HCT116 (cell line): ENCODE results near the gene APLF. TPM values are rescaled to one million over a fixed set of nuclear protein-coding genes. Genes with fewer than 3 reads are reported as not detected.

ENCODE experiments used
- ATAC-seq: fragments of 200-7000 bp; cut with Tn5 transposase; 2 replicates; pipeline ENCODE4 v1.9.1; 2020; ENCODE audit warnings: mild to moderate bottlenecking, moderate library complexity
- BruUV-seq: library from RNA; stranded (reverse); fragments of 400-500 nt; replicated peaks from 2 replicates; lab custom pipeline; 2021; lab: Mats Ljungman, UMichigan
- CTCF ChIA-PET: fragments of 300-600 bp; sonication (Branson Sonifier 250); formaldehyde crosslinking; loops from one replicate; lab custom pipeline; 2021; ENCODE audit warnings: antibody characterized with exemption; lab: Charles Lee
- POLR2A ChIA-PET: fragments of 300-600, 350-600 bp; sonication (Branson Sonifier 250); formaldehyde crosslinking; loops from one replicate; lab custom pipeline; 2021; ENCODE audit warnings: antibody characterized with exemption; lab: Charles Lee
- RAD21 ChIA-PET, 2 experiments: fragments of 300-600 bp; sonication (Branson Sonifier 250); formaldehyde crosslinking; loops; one replicate each; lab custom pipeline; 2023; ENCODE audit warnings: low total read pairs in 2 of 2; ENCODE audit not compliant: uncharacterized antibody in 2 of 2, unreplicated experiment in 2 of 2, low non-redundant PET in 1 of 2; lab: Charles Lee
- DNase-seq: peaks from one replicate; pipeline ENCODE4 v3.0.0-alpha.2; 2010; ENCODE audit warnings: low read depth, low spot score
- H2AFZ ChIP-seq: fragments of 200-600 bp; shearing (Covaris generic), sonication (generic); 2 replicates; pipeline ENCODE4 v1.6.1; 2017; ENCODE audit warnings: low read depth, mixed run types, mixed read lengths, antibody characterized with exemption, low read length; ENCODE audit not compliant: poor library complexity, severe bottlenecking
- H3K27ac ChIP-seq: 2 replicates; pipeline ENCODE4 v1.5.1; 2012; ENCODE audit warnings: low read depth, low read length
- H3K27me3 ChIP-seq: fragments of 200-600 bp; sonication (generic); 2 replicates; pipeline ENCODE4 v1.6.1; 2016; ENCODE audit warnings: mixed run types, low read length, mixed read lengths; ENCODE audit not compliant: insufficient read depth
- H3K36me3 ChIP-seq, 2 experiments: fragments of 200-500 bp in 1 of 2; fragments of 200-600 bp in 1 of 2; sonication (Bioruptor generic) in 1 of 2; sonication (generic) in 1 of 2; 2 replicates each; pipeline versions ENCODE4 v1.5.1 to v1.6.1; 2014 to 2016; ENCODE audit warnings: low read length in 2 of 2, inconsistent platforms in 1 of 2, mixed read lengths in 1 of 2, mixed run types in 1 of 2; ENCODE audit not compliant: insufficient read depth in 2 of 2, control insufficient read depth in 1 of 2
- H3K4me1 ChIP-seq, 2 experiments: fragments of 200-600 bp in 1 of 2; sonication (generic) in 1 of 2; 2 replicates each; pipeline versions ENCODE4 v1.5.1 to v1.6.1; 2012 to 2017; ENCODE audit warnings: low read length in 2 of 2, inconsistent platforms in 1 of 2, mild to moderate bottlenecking in 1 of 2, mixed read lengths in 1 of 2, mixed run types in 1 of 2, moderate library complexity in 1 of 2; ENCODE audit not compliant: insufficient read depth in 2 of 2, control insufficient read depth in 1 of 2
- H3K4me2 ChIP-seq: fragments of 200-600 bp; sonication (generic); 2 replicates; pipeline ENCODE4 v1.6.1; 2017; ENCODE audit warnings: mixed run types, low read length, mixed read lengths
- H3K4me3 ChIP-seq, 2 experiments: fragments of 200-600 bp in 1 of 2; sonication (generic) in 1 of 2; replicated peaks in 1 of 2; 2 replicates each; pipeline ENCODE4 v1.5.1; 2011 to 2016; ENCODE audit warnings: low read length in 2 of 2, control low read depth in 1 of 2, low read depth in 1 of 2, mild to moderate bottlenecking in 1 of 2, mixed read lengths in 1 of 2, mixed run types in 1 of 2
- H3K79me2 ChIP-seq: fragments of 200-600 bp; sonication (generic); 2 replicates; pipeline ENCODE4 v1.6.1; 2017; ENCODE audit warnings: mild to moderate bottlenecking, mixed run types, low read length, moderate library complexity, mixed read lengths; ENCODE audit not compliant: insufficient read depth
- H3K9ac ChIP-seq: fragments of 200-600 bp; sonication (generic); 2 replicates; pipeline ENCODE4 v1.6.1; 2016; ENCODE audit warnings: low read length, mixed read lengths
- H3K9me2 ChIP-seq: fragments of 200-600 bp; sonication (generic), shearing (Covaris generic); 2 replicates; pipeline ENCODE4 v1.6.1; 2017; ENCODE audit warnings: mixed run types, mild to moderate bottlenecking, moderate library complexity; ENCODE audit not compliant: insufficient read depth
- H3K9me3 ChIP-seq, 2 experiments: fragments of 200-500 bp in 1 of 2; fragments of 200-600 bp in 1 of 2; sonication (Bioruptor generic) in 1 of 2; sonication (generic) in 1 of 2; 2 replicates each; pipeline ENCODE4 v1.6.1; 2014 to 2017; ENCODE audit warnings: low read length in 2 of 2, mixed read lengths in 2 of 2, inconsistent platforms in 1 of 2, low read depth in 1 of 2, mild to moderate bottlenecking in 1 of 2, mixed run types in 1 of 2, moderate library complexity in 1 of 2; ENCODE audit not compliant: control insufficient read depth in 1 of 2, insufficient read depth in 1 of 2
- H4K20me1 ChIP-seq: fragments of 200-600 bp; sonication (generic), shearing (Covaris generic); 2 replicates; pipeline ENCODE4 v1.6.1; 2017; ENCODE audit warnings: mixed run types, mild to moderate bottlenecking, moderate library complexity; ENCODE audit not compliant: insufficient read depth
- ATF3 ChIP-seq: IDR thresholded peaks from 2 replicates; pipeline ENCODE4 v1.6.1; 2012
- CBX3 ChIP-seq: IDR thresholded peaks from 2 replicates; pipeline ENCODE4 v1.6.1; 2012; ENCODE audit warnings: low read depth
- CTCF ChIP-seq, 3 experiments: fragments of 200-600 bp in 1 of 3; sonication (generic) in 1 of 3; IDR thresholded peaks in 2 of 3; conservative IDR thresholded peaks in 1 of 3; 2 replicates each; pipeline ENCODE4 v1.5.1; 2012 to 2017; ENCODE audit warnings: low read depth in 2 of 3, low read length in 2 of 3, antibody characterized with exemption in 1 of 3, borderline replicate concordance in 1 of 3, control low read depth in 1 of 3, mild to moderate bottlenecking in 1 of 3, mixed read lengths in 1 of 3, mixed run types in 1 of 3, moderate library complexity in 1 of 3; ENCODE audit not compliant: insufficient read depth in 1 of 3
- EGR1 ChIP-seq: IDR thresholded peaks from 2 replicates; pipeline ENCODE4 v1.6.1; 2012; ENCODE audit warnings: low read depth
- ELF1 ChIP-seq: IDR thresholded peaks from 2 replicates; pipeline ENCODE4 v1.6.1; 2012; ENCODE audit warnings: low read depth, borderline replicate concordance
- EZH2 ChIP-seq: fragments of 200-600 bp; sonication (generic); IDR thresholded peaks from 2 replicates; pipeline ENCODE4 v1.6.1; 2017; ENCODE audit warnings: antibody characterized with exemption, mixed run types
- EZH2phosphoT487 ChIP-seq: fragments of 200-600 bp; IDR thresholded peaks from 2 replicates; pipeline ENCODE4 v1.6.1; 2018; ENCODE audit warnings: antibody characterized with exemption, borderline replicate concordance
- FOSL1 ChIP-seq: IDR thresholded peaks from 2 replicates; pipeline ENCODE4 v1.6.1; 2012; ENCODE audit warnings: low read depth
- JUND ChIP-seq: IDR thresholded peaks from 2 replicates; pipeline ENCODE4 v1.6.1; 2012
- POLR2A ChIP-seq: IDR thresholded peaks from 2 replicates; pipeline ENCODE4 v1.7.0; 2011; ENCODE audit warnings: borderline replicate concordance; ENCODE audit not compliant: insufficient read depth, insufficient read length; ENCODE audit errors: extremely low read depth
- POLR2AphosphoS5 ChIP-seq: IDR thresholded peaks from 2 replicates; pipeline ENCODE4 v1.6.1; 2011; ENCODE audit warnings: mild to moderate bottlenecking, low read depth, low read length, moderate library complexity
- REST ChIP-seq: IDR thresholded peaks from 2 replicates; pipeline ENCODE4 v1.6.1; 2012; ENCODE audit warnings: low read depth
- SIN3A ChIP-seq: IDR thresholded peaks from 2 replicates; pipeline ENCODE4 v1.6.1; 2012; ENCODE audit warnings: low read depth
- SRF ChIP-seq: IDR thresholded peaks from 2 replicates; pipeline ENCODE4 v1.6.1; 2012; ENCODE audit warnings: low read depth
- TCF7L2 ChIP-seq: IDR thresholded peaks from 2 replicates; pipeline ENCODE4 v1.7.0; 2011; ENCODE audit warnings: borderline replicate concordance, inconsistent platforms; ENCODE audit not compliant: insufficient read depth, insufficient read length; ENCODE audit errors: extremely low read depth
- ZBTB33 ChIP-seq: IDR thresholded peaks from 2 replicates; pipeline ENCODE4 v1.6.1; 2011; ENCODE audit warnings: mild to moderate bottlenecking, low read length, moderate library complexity; ENCODE audit not compliant: insufficient replicate concordance; ENCODE audit errors: extremely low read depth
- ZFX ChIP-seq: fragments of 450-650 bp; IDR thresholded peaks from 2 replicates; pipeline ENCODE4 v1.6.1; 2017
- ZNF274 ChIP-seq: fragments of 200-500 bp; sonication (Bioruptor generic); IDR thresholded peaks from 2 replicates; pipeline ENCODE4 v1.6.1; 2014; ENCODE audit warnings: mild to moderate bottlenecking, low read depth, low read length, inconsistent platforms
- intact Hi-C: fragments of 100-400 bp; cut with micrococcal nuclease; formaldehyde crosslinking; loops from 2 replicates; pipeline ENCODE4 v1.10.0; 2022
- total RNA-seq: library from RNA; stranded (reverse); gene quantifications from one replicate; pipeline ENCODE4 v1.2.1, GENCODE V29; 2021; ENCODE audit not compliant: unreplicated experiment

APLF gene
- total RNA-seq, 1 experiment from 2014 or later, result 1.6 TPM

GRCh38 chr2:68606759-68607158 lies 139.4 kb downstream of the APLF start (continued):
- TF ChIP-seq CTCF (IDR thresholded peaks at IDR 0.05 in 2 of 3, conservative IDR thresholded peaks at IDR 0.05 in 1 of 3; ENCODE audit: borderline replicate concordance in 1 of 3, insufficient read depth in 1 of 3, low read depth in 2 of 3, low read length in 2 of 3), result no peak
- no peak for TF ChIP-seq EZH2phosphoT487
- no peak for TF ChIP-seq ZNF274
- no peak for TF ChIP-seq FOSL1
- TF ChIP-seq SRF, result no peak
- no peak for TF ChIP-seq JUND
- no peak for TF ChIP-seq POLR2A
- TF ChIP-seq CBX3, result no peak
- TF ChIP-seq POLR2AphosphoS5, result no peak

GRCh38 chr2:68607837-68608236 lies 140.5 kb downstream of the APLF start:
- RAD21 ChIA-PET, result no interaction called here
- H3K27me3 ChIP-seq, result no peaks in the 10 kb centered on the region
- H2AFZ ChIP-seq, result no peak overlapping the region
- no peak overlapping the region for H3K4me3 ChIP-seq
- POLR2A ChIA-PET, result no interaction called here
- no peak overlapping the region for H3K27ac ChIP-seq
- peaks cover 0 to 6% of the 10 kb centered on the region in 2 experiments; a peak in 1 of 4 replicates for H3K9me3 ChIP-seq
- BruUV-seq, result no TSS peak
- ATAC-seq (no peak), DNase-seq (no peak)
- intact Hi-C loops, result no loop called here
- CTCF ChIA-PET, result interaction anchor here (1.5 kb wide), 1 partner anchor 13 kb away, joined by 7 read pairs; no protein-coding TSS in a partner anchor
- H3K9me2 ChIP-seq, result no peaks in the 10 kb centered on the region
- no peaks in the 10 kb centered on the region for H4K20me1 ChIP-seq
- no peak overlapping the region for H3K4me2 ChIP-seq
- no peaks in the 10 kb centered on the region for H3K4me1 ChIP-seq
- no peaks in the 10 kb centered on the region for H3K79me2 ChIP-seq
- H3K9ac ChIP-seq, result no peak overlapping the region
- no peaks in the 10 kb centered on the region for H3K36me3 ChIP-seq
- TF ChIP-seq REST, result no peak
- no peak for TF ChIP-seq POLR2AphosphoS5
- no peak for TF ChIP-seq SIN3A
- no peak for TF ChIP-seq EZH2
- no peak for TF ChIP-seq EZH2phosphoT487
- no peak for TF ChIP-seq ATF3
- no peak for TF ChIP-seq ZNF274
- TF ChIP-seq EGR1, result no peak
- TF ChIP-seq ZBTB33, result no peak
- no peak for TF ChIP-seq CBX3
- no peak for TF ChIP-seq TCF7L2
- TF ChIP-seq ZFX, result no peak
- no peak for TF ChIP-seq FOSL1
- TF ChIP-seq JUND, result no peak
- TF ChIP-seq ELF1, result no peak
